ENCODE results near the gene SMIM28.
A peak's percentile ranks its signal among the peaks of the same experiment; 100 is the strongest.

Gene SMIM28

GRCh38 chr6:138374230-138374629 is 3.5 kb upstream of the SMIM28 start:
- DNase-seq (ENCODE audit: low read depth), result no peak

- DNase-seq (ENCODE audit: low read depth), result no peak
Measured at GRCh38 chr6:138374815-138375214, 2.9 kb upstream of the SMIM28 start.

- DNase-seq (ENCODE audit: low read depth), result no peak
Measured at GRCh38 chr6:138377042-138377441, 663 bp upstream of the SMIM28 start.

- DNase-seq (ENCODE audit: low read depth), result no peak
Measured at GRCh38 chr6:138378463-138378862, 758 bp downstream of the SMIM28 start.

- no peak for DNase-seq (ENCODE audit: low read depth)
Measured at GRCh38 chr6:138382498-138383265, 5.0 kb downstream of the SMIM28 start.

- no peak for DNase-seq (ENCODE audit: low read depth)
Measured at GRCh38 chr6:138383776-138384175, 6.1 kb downstream of the SMIM28 start.

- DNase-seq (ENCODE audit: low read depth), result no peak
Measured at GRCh38 chr6:138386897-138387296, 9.2 kb downstream of the SMIM28 start.

- DNase-seq (ENCODE audit: low read depth), result no peak
Measured at GRCh38 chr6:138387577-138388368, 10.1 kb downstream of the SMIM28 start.

- no peak for DNase-seq (ENCODE audit: low read depth)
Measured at GRCh38 chr6:138389551-138389950, 11.8 kb downstream of the SMIM28 start.

- DNase-seq (ENCODE audit: low read depth), result no peak
Measured at GRCh38 chr6:138393871-138394783, 16.4 kb downstream of the SMIM28 start.

- DNase-seq (ENCODE audit: low read depth), result no peak
Measured at GRCh38 chr6:138396709-138397108, 19.0 kb downstream of the SMIM28 start.

- no peak for DNase-seq (ENCODE audit: low read depth)
Measured at GRCh38 chr6:138397128-138398122, 19.7 kb downstream of the SMIM28 start.

GRCh38 chr6:138400326-138400725 is 22.6 kb downstream of the SMIM28 start:
- no peak for DNase-seq (ENCODE audit: low read depth)

- no peak for DNase-seq (ENCODE audit: low read depth)
Measured at GRCh38 chr6:138401960-138402837, 24.5 kb downstream of the SMIM28 start.

GRCh38 chr6:138402838-138403187 is 25.1 kb downstream of the SMIM28 start:
- DNase-seq (ENCODE audit: low read depth), result no peak

GRCh38 chr6:138403324-138403800 is 25.7 kb downstream of the SMIM28 start:
- no peak for DNase-seq (ENCODE audit: low read depth)

- DNase-seq (ENCODE audit: low read depth), result peak; percentile 90
Measured at GRCh38 chr6:138403801-138404665, 26.3 kb downstream of the SMIM28 start, which contains the start of gene HEBP2. TSS of gene HEBP2 (plus strand) at chr6:138404223. CDS start at chr6:138404496, 273 bp downstream.

- no peak for DNase-seq (ENCODE audit: low read depth)
Measured at GRCh38 chr6:138404666-138405337, 27.1 kb downstream of the SMIM28 start.
